ENCODE measurements around the gene RIT1.
A peak's percentile ranks its signal among the peaks of the same experiment; 100 is the strongest.

- no peak for TF ChIP-seq CTCF (IDR thresholded peaks at IDR 0.05)
- TF ChIP-seq SP1 (CRISPR knock-in tag; conservative IDR thresholded peaks at IDR 0.05), result peak; percentile 94
- TF ChIP-seq, protein P1, sequence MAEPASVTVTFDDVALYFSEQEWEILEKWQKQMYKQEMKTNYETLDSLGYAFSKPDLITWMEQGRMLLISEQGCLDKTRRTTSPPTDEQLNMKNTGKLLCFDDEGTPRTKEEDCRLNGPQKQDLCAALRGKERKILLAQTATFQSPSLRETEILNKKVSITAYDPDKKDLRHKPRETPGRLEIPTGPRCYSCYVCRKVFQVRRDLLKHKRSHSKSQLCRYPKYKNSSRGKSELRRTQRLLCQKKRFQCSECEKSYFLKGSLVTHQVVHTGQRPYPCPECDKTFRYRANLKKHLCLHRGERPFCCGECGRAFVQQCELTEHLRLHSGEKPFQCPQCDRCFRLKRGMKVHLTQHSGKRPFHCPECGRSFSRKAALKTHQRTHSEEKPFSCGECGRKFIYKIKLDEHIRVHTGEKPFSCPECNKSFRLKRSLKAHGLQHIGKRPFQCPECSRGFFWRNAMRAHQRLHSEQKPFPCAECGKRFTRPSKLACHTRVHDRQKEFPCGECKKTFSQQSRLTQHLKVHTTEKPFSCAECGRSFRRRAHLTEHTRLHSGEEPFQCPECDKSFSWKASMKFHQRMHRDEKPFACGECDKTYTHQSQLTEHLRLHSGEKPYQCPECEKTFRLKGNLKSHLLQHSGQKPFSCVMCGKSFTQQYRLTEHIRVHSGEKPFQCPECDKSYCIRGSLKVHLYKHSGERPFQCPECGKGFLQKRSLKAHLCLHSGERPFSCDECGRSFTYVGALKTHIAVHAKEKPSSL (CRISPR knock-in tag; conservative IDR thresholded peaks at IDR 0.05), result no peak
- 0 out of 2 replicates have a peak, but pooled peaks have one; percentile 23 for TF ChIP-seq TEAD1 (CRISPR knock-in tag; IDR thresholded peaks at IDR 0.05)
- TF ChIP-seq TCF7 (CRISPR knock-in tag; IDR thresholded peaks at IDR 0.05; ENCODE audit: low read depth), result no peak
- TF ChIP-seq SMAD3 (CRISPR knock-in tag; IDR thresholded peaks at IDR 0.05; ENCODE audit: borderline replicate concordance), result no peak
- TF ChIP-seq USF2 (CRISPR knock-in tag; IDR thresholded peaks at IDR 0.05), result no peak
- TF ChIP-seq FOXP1 (CRISPR knock-in tag; IDR thresholded peaks at IDR 0.05; ENCODE audit: borderline replicate concordance), result peak; percentile 58; the same call in 1 of the 2 replicates
- no peak for TF ChIP-seq RELA (CRISPR knock-in tag; IDR thresholded peaks at IDR 0.05; ENCODE audit: borderline replicate concordance)
Observed at GRCh38 chr1:155856975-155857930, 53.9 kb downstream of the RIT1 start, which contains the start of gene GON4L.

Measured in WTC11 (cell line).